Activated CD8-positive, alpha-beta memory T cell treated with anti-CD3 and anti-CD28 coated beads for 48 hours (primary cell): ENCODE data around the gene HIP1.
"Not testable (repeated sequence)": the region's sequence is repeated elsewhere in the genome, so short reads cannot be mapped to it uniquely, and the experiment has no call there.

Experiments used
- DNase-seq, 3 experiments: peaks; one replicate each; pipeline ENCODE4 v3.0.0-alpha.2; 2020; ENCODE audit warnings: low read depth in 2 of 3, low spot score in 2 of 3

The HIP1 gene

GRCh38 chr7:75687246-75688088, 51.3 kb downstream of the HIP1 start:
- DNase-seq = no peak

DNA sequence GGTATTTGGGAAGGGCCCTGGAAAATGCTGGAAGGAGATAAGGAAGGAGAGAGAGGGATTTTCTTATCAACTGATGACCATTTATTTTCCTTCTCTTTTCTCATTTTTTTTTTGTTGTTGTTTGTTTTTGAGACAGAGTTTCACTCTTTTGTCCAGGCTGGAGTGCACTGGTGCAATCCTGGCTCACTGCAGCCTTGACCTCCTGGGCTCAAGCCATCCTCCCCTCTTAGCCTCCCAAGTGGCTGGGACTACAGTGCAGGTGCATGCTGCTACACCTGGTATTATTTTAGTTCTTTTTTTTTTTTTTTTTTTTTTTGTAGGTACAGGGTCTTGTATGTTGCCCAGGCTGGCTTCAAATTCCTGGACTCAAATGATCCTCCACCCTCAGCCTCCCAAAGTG, 52.2 kb downstream of the HIP1 start:
- DNase-seq = no peak

DNA sequence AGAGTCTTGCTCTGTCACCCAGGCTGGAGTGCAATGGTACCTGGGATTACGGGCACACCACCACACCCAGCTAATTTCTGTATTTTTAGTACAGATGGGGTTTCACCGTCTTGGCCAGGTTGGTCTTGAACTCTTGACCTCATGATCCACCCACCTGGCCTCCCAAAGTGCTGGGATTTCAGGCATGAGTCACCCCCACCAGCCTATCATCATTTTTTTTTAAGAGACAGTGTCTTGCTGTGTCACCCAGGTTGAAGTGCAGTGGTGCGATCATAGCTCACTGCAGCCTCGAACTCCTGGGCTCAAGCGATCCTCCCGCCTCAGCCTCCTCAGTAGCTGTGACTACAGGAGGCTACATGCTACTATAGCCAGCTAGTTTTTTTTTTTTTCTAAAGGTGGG, 56.7 kb downstream of the HIP1 start:
- not testable (repeated sequence) for DNase-seq

DNA sequence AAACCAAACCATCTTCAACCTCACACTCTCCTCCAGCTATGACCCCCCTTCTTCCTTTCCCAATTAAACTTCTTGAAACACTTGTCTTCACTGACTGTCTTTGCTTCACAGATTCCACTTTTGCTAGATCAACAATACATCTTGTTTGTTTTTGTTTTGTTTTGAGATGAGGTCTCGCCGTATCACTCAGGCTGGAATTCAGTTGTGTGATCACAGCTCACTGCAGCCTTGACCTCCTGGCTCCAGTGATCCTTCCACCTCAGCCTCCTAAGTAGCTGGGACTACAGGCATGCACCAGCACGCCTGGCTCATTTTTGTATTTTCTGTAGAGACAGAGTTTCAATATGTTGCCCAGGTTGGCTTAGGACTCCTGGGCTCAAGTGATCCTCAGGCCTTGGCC, 59.7 kb downstream of the HIP1 start:
- no peak for DNase-seq

DNA sequence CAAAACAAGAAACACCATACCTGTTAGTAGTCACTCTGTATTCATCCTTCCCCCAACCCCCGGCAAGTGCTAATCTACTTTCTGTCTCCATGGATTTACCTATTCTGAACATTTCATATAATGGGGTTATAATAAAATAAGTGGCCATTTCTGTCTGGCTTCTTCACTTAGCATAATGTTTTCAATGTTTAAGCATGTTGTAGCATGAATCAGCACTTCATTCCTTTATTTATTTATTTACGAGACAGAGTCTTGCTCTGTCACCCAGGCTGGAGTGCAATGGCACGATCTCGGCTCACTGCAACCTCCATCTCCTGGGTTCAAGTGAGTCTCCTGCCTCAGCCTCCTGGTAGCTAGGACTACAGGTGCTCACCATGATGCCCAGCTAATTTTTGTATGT, 69.2 kb downstream of the HIP1 start:
- no peak for DNase-seq

DNA sequence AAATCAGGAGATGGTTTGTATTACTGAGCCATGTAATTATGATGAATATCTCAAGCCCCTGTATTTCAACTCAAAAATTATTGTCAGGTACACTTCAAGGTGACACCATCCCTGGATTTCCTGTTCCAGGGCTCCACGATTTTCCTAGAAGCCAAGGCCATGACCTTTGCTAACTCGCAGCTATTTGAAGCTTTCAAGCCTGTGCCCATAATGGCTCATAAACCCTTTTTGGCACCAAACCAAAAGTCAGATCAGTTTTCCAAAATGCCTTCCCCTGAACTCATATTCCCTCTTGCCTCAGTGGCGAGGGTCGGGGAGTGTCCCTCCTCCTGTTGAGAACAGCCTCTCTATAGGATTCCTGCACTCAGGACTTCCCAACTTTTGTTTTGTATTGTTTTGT, 70.8 kb downstream of the HIP1 start:
- no peak for DNase-seq

- DNase-seq = no peak
Measured at GRCh38 chr7:75663302-75663907, 75.3 kb downstream of the HIP1 start.

- DNase-seq = no peak
Measured at GRCh38 chr7:75662579-75663301, 76.0 kb downstream of the HIP1 start.

DNA sequence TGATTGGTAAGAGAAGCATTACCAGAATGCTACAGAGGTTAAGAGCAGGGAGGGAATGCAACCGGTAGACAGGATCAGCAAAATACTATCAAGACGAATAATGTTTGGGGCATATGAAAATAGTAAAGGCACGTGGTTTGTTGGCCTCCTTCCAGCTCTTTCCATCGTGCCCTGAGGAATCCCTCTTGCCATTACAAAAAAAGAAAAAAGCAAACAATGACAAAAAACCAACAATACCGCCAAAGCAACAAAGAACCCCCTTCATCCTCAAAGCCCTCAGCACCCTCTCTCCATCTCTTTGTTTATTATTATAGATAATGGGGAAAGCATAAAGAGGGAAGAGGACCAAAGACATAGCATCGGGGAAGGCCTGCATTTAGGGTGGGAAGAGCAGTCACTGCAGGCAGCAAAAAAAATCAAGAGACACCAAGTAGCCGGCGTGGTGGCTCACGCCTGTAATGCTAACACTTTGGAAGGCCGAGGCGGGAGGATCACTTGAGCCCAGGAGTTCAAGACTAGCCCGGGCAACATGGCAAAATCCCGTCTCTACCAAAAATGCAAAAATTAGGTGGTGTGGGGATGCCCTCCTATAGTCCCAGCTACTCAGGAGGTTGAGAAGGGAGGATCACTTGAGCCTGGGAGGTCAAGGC, 78.0 kb downstream of the HIP1 start:
- DNase-seq = no peak

DNA sequence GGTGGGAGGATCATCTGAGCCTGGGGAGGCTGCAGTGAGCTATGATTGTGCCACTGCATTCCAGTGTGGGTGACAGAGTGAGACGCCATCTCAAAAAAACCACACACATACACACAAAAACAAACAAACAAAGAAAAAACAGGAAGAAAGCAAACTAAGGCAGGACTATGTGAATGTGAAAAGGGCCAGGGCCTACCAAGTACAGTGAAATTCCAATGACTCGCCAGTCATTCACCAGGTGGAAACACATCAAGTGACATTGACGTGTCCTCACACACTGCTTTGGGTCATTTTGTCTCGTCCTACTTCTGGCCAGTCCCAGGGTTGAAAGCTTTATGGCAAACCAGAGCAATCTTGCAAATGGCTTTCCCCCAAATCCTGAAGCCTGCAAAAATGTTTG, 79.9 kb downstream of the HIP1 start:
- no peak for DNase-seq

- DNase-seq = no peak
Measured at GRCh38 chr7:75658369-75658768, 80.4 kb downstream of the HIP1 start.

GRCh38 chr7:75657866-75658265, 80.9 kb downstream of the HIP1 start:
- DNase-seq = no peak

DNA sequence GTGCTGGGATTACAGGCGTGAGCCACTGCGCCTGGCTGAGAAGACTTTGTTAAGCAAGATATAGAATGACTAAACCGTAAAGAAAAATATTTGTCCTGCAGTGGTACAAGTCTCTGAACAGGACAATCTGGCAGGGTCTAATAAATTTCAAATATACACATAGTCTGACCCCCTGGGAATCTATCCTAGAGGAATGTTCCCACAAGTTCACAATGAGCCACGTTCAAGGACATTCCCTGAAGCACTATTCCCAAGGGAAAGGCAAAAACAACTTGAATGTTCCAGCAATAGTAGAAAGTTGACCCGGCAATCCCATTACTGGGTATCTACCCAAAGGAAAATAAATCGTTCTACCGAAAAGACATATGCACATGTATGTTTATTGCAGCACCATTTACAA, 82.0 kb downstream of the HIP1 start:
- no peak for DNase-seq

DNA sequence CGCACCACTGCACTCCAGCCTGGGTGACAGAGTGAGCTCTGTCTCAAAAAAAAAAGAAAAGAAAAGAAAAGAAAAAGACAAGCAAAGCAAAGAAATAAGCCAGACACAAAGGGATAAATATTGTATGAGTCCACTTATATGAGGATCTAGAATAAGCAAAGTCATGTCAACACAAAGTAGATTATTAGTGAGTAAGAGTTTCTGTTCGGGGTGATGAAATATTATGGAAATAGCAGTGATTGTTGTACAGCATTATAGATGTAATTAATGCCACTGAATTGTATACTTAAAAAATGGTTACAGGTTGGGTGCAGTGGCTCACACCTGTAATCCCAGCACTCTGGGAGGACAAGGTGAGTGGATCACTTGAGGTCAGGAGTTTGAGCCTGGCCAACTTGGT, 83.2 kb downstream of the HIP1 start:
- DNase-seq = no peak

DNA sequence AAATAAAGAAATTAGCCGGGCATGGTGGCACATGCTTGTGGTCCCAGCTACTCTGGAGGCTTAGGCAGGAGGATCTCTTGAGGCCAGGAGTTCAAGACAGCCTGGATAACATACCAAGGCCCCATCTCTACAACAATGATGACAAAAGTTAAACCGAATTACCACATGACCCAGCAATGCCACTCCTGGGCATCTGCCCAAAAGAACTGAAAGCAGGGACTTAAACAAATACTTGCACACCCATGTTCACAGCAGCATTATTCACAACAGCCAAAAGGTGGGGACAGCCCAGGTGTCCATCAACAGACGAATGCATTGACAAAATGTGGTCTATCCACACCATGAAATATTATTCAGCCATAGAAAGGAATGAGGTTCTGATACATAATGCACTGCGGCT, 83.9 kb downstream of the HIP1 start:
- DNase-seq = no peak

DNA sequence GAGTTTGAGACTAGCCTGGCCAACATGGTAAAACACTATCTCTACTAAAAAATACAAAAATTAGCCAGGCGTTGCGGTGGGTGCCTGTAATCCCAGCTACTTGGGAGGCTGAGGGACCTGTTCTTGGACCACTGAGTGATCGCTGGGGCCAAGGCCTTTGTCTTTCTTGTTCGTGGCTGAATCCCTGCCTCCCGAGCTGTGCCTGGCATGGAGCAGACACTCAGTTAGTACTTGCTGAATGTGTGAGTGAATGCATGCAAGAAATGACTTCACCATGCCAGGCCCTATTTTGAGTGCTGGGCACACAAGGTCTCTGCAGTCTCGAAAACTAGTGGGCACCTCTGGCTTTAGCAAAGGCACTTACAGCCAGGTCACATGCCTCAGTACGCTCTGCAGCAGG, 85.1 kb downstream of the HIP1 start:
- no peak for DNase-seq

- no peak for DNase-seq
Measured at GRCh38 chr7:75652788-75653187, 86.0 kb downstream of the HIP1 start.

- DNase-seq = no peak
Measured at GRCh38 chr7:75650681-75651080, 88.1 kb downstream of the HIP1 start.

DNA sequence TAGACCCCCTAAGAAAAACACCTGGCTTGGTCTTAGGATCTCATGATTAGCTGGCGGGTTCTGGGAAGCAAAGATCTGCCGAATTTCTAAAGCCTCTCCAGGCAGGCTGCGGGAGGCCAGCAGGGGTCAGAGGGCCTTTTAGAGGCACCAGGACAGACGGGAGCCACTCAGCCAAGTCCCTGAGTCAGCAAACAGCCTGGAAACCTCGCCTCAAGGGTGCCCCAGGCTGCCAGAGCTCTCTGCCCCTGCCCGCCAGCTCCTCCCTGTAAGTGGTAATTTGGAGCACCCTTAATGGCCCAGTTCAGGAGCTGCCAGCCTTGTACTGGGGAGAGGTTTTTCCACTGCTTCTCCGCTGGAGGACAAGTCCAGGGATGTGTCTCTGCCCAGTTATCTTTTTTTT, 88.7 kb downstream of the HIP1 start:
- no peak for DNase-seq

GRCh38 chr7:75649462-75649861, 89.3 kb downstream of the HIP1 start:
- no peak for DNase-seq

DNA sequence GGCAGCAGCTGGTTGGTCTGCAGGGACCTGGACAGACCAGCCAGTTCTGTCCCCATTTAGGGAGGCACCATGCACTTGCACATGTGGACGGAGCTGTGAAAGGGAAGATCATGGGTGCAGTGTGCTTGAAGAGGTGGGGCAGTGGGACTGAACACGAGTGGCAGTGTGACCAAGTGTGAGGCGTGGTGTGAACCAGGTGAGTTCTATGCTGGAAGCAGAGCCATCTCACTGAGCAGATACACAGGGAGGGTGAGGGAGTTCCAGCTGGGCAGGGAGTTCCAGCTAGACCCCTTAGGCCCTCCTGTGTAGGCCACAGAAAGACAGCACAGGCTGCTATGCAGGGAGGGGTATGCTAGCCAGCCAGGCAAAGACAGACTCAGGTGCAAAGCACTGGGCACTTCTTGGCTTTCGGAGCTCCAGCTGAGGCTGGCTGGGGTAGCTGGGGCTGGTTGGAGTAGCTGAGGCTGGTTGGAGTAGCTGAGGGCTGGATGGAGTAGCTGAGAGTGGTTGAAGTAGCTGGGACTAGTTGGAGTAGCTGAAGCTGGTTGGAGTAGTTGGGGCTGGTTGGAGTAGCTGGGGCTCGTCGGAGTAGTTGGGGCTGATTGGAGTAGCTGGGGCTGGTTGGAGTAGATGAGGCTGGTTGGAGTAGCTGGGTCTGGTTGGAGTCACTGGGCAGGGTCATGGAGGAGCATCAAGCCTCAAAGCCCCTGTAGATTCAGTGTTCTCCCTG, 90.9 kb downstream of the HIP1 start:
- no peak for DNase-seq
